HUES48 (cell line): ENCODE data around the gene DNAJA4.
"Not testable (repeated sequence)": the region's sequence is repeated elsewhere in the genome, so short reads cannot be mapped to it uniquely, and the experiment has no call there.

Experiments used
- H3K27ac ChIP-seq: one replicate; pipeline ENCODE4 v1.7.0; 2013; ENCODE audit warnings: low read depth, low read length, inconsistent platforms
- H3K27me3 ChIP-seq: 2 replicates; pipeline ENCODE4 v1.6.1; 2013; ENCODE audit warnings: mild to moderate bottlenecking, low read length; ENCODE audit not compliant: control insufficient read depth, insufficient read depth
- H3K36me3 ChIP-seq: 2 replicates; pipeline ENCODE4 v1.6.1; 2013; ENCODE audit warnings: low read length; ENCODE audit not compliant: control insufficient read depth, insufficient read depth
- H3K4me1 ChIP-seq: 2 replicates; pipeline ENCODE4 v1.6.1; 2013; ENCODE audit warnings: mild to moderate bottlenecking, low read length; ENCODE audit not compliant: control insufficient read depth, insufficient read depth
- H3K4me3 ChIP-seq: 2 replicates; pipeline ENCODE4 v1.5.1; 2013; ENCODE audit warnings: mild to moderate bottlenecking, low read depth, low read length
- H3K9ac ChIP-seq: 2 replicates; pipeline ENCODE4 v1.6.1; 2013; ENCODE audit warnings: mild to moderate bottlenecking, low read depth, low read length, moderate library complexity
- H3K9me3 ChIP-seq: 2 replicates; pipeline ENCODE4 v1.6.1; 2013; ENCODE audit warnings: low read length; ENCODE audit not compliant: control insufficient read depth, insufficient read depth

Gene DNAJA4

GRCh38 chr15:78244893-78245292 lies 19.5 kb upstream of the DNAJA4 start:
- Histone ChIP-seq H3K27me3 (no peaks in the 10 kb centered on the region), H3K36me3 (no peaks in the 10 kb centered on the region), H3K4me1 (peaks cover 10% of the 10 kb centered on the region), H3K27ac (no peak overlapping the region), H3K4me3 (no peak overlapping the region), H3K9ac (no peak overlapping the region), H3K9me3 (no peaks in the 10 kb centered on the region)

GRCh38 chr15:78245392-78245791 lies 19.0 kb upstream of the DNAJA4 start:
- H3K36me3 ChIP-seq, H3K27me3 ChIP-seq, H3K9me3 ChIP-seq, H3K27ac ChIP-seq, H3K4me3 ChIP-seq, H3K4me1 ChIP-seq, H3K9ac ChIP-seq: not testable (repeated sequence)

- not testable (repeated sequence) for H3K4me1 ChIP-seq, H3K27me3 ChIP-seq, H3K27ac ChIP-seq, H3K9ac ChIP-seq, H3K9me3 ChIP-seq, H3K4me3 ChIP-seq, H3K36me3 ChIP-seq
Measured at GRCh38 chr15:78245976-78246620, 18.3 kb upstream of the DNAJA4 start.

- Histone ChIP-seq H3K9ac (no peak overlapping the region), H3K27me3 (no peaks in the 10 kb centered on the region), H3K36me3 (no peaks in the 10 kb centered on the region), H3K9me3 (no peaks in the 10 kb centered on the region), H3K27ac (no peak overlapping the region), H3K4me1 (peaks cover 10% of the 10 kb centered on the region), H3K4me3 (no peak overlapping the region)
Measured at GRCh38 chr15:78247911-78248310, 16.5 kb upstream of the DNAJA4 start.

- Histone ChIP-seq H3K4me1 (no peaks in the 10 kb centered on the region), H3K4me3 (no peak overlapping the region), H3K9me3 (no peaks in the 10 kb centered on the region), H3K27ac (no peak overlapping the region), H3K27me3 (no peaks in the 10 kb centered on the region), H3K9ac (no peak overlapping the region), H3K36me3 (no peaks in the 10 kb centered on the region)
Measured at GRCh38 chr15:78249131-78249530, 15.2 kb upstream of the DNAJA4 start.

- no peaks in the 10 kb centered on the region for H3K4me1 ChIP-seq
- H3K27ac ChIP-seq, result no peak overlapping the region
- H3K27me3 ChIP-seq, result no peaks in the 10 kb centered on the region
- H3K9ac ChIP-seq, result no peak overlapping the region
- no peaks in the 10 kb centered on the region for H3K36me3 ChIP-seq
- H3K9me3 ChIP-seq, result no peaks in the 10 kb centered on the region
- no peak overlapping the region for H3K4me3 ChIP-seq
Measured at GRCh38 chr15:78251136-78251535, 13.2 kb upstream of the DNAJA4 start.

GRCh38 chr15:78255421-78256043 lies 8.8 kb upstream of the DNAJA4 start:
- Histone ChIP-seq H3K27me3 (no peaks in the 10 kb centered on the region), H3K27ac (no peak overlapping the region), H3K36me3 (no peaks in the 10 kb centered on the region), H3K4me3 (no peak overlapping the region), H3K9ac (no peak overlapping the region), H3K4me1 (no peaks in the 10 kb centered on the region), H3K9me3 (no peaks in the 10 kb centered on the region)

GRCh38 chr15:78256044-78256437 lies 8.3 kb upstream of the DNAJA4 start:
- Histone ChIP-seq H3K27me3 (no peaks in the 10 kb centered on the region), H3K36me3 (no peaks in the 10 kb centered on the region), H3K4me1 (no peaks in the 10 kb centered on the region), H3K9ac (no peak overlapping the region), H3K4me3 (no peak overlapping the region), H3K27ac (no peak overlapping the region), H3K9me3 (no peaks in the 10 kb centered on the region)

GRCh38 chr15:78257681-78258080 lies 6.7 kb upstream of the DNAJA4 start:
- Histone ChIP-seq H3K9me3 (no peaks in the 10 kb centered on the region), H3K27ac (no peak overlapping the region), H3K9ac (no peak overlapping the region), H3K27me3 (no peaks in the 10 kb centered on the region), H3K4me3 (no peak overlapping the region), H3K4me1 (no peaks in the 10 kb centered on the region), H3K36me3 (no peaks in the 10 kb centered on the region)

- no peak overlapping the region for H3K4me3 ChIP-seq
Measured at GRCh38 chr15:78259232-78259631, 5.1 kb upstream of the DNAJA4 start.

GRCh38 chr15:78260489-78260888 lies 3.9 kb upstream of the DNAJA4 start:
- no peaks in the 10 kb centered on the region for H3K9me3 ChIP-seq
- peaks cover 5% of the 10 kb centered on the region; the same call in 1 of the 2 replicates for H3K4me1 ChIP-seq
- H3K36me3 ChIP-seq, result no peaks in the 10 kb centered on the region
- H3K27ac ChIP-seq, result no peak overlapping the region
- no peak overlapping the region for H3K4me3 ChIP-seq
- no peak overlapping the region for H3K9ac ChIP-seq
- H3K27me3 ChIP-seq, result peaks cover 21% of the 10 kb centered on the region

More at GRCh38 chr15:78259232-78259631, 5.1 kb upstream of the DNAJA4 start:
- Histone ChIP-seq H3K27ac (no peak overlapping the region), H3K36me3 (no peaks in the 10 kb centered on the region), H3K27me3 (peaks cover 12% of the 10 kb centered on the region), H3K9ac (no peak overlapping the region), H3K9me3 (no peaks in the 10 kb centered on the region), H3K4me1 (no peaks in the 10 kb centered on the region; the same call in 1 of the 2 replicates)
